Hepatocyte (in vitro differentiated cells): ENCODE measurements around the gene CBX6.

Experiments
- EZH2 ChIP-seq: fragments of 200-600 bp; sonication (generic); IDR thresholded peaks from 2 replicates; pipeline ENCODE4 v1.6.1; 2016; ENCODE audit warnings: antibody characterized with exemption, mild to moderate bottlenecking, borderline replicate concordance
- TF ChIP-seq, protein P1 (sequence below): fragments of 200-600 bp; sonication (generic); IDR thresholded peaks from 2 replicates; pipeline ENCODE4 v1.5.1; 2016; ENCODE audit warnings: antibody characterized with exemption, mild to moderate bottlenecking; ENCODE audit not compliant: poor library complexity

- TF ChIP-seq, protein P1, sequence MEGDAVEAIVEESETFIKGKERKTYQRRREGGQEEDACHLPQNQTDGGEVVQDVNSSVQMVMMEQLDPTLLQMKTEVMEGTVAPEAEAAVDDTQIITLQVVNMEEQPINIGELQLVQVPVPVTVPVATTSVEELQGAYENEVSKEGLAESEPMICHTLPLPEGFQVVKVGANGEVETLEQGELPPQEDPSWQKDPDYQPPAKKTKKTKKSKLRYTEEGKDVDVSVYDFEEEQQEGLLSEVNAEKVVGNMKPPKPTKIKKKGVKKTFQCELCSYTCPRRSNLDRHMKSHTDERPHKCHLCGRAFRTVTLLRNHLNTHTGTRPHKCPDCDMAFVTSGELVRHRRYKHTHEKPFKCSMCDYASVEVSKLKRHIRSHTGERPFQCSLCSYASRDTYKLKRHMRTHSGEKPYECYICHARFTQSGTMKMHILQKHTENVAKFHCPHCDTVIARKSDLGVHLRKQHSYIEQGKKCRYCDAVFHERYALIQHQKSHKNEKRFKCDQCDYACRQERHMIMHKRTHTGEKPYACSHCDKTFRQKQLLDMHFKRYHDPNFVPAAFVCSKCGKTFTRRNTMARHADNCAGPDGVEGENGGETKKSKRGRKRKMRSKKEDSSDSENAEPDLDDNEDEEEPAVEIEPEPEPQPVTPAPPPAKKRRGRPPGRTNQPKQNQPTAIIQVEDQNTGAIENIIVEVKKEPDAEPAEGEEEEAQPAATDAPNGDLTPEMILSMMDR, result peak; percentile 94
- TF ChIP-seq EZH2, result no peak
Measured at GRCh38 chr22:38870312-38870741, 1.7 kb downstream of the CBX6 start.
